Body of pancreas (tissue), 4 donors: ENCODE measurements around the gene ZRANB1.

Experiments used
- CTCF ChIP-seq, 7 experiments: fragments of 450-650 bp in 4 of 7; fragments of 200-600 bp in 3 of 7; sonication (generic) in 3 of 7; IDR thresholded peaks; one replicate each; pipeline ENCODE4 v1.5.1; 2016 to 2019; ENCODE audit warnings: antibody characterized with exemption in 7 of 7
- POLR2A ChIP-seq, 3 donors: fragments of 450-650 bp; IDR thresholded peaks; one replicate each; pipeline ENCODE4 v1.6.1; 2016; ENCODE audit warnings: antibody characterized with exemption in 3 of 3, mild to moderate bottlenecking in 2 of 3

- no peak for TF ChIP-seq CTCF (IDR thresholded peaks at IDR 0.05)
- no peak for TF ChIP-seq POLR2A (IDR thresholded peaks at IDR 0.05)
Measured at GRCh38 chr10:125020871-125021270, 78.9 kb downstream of the ZRANB1 start.
